NCI-H345 (cell line): Measurements from ENCODE around the gene PCSK2.

Experiments
- DNase-seq: peaks from one replicate; lab custom pipeline; 2025; lab: John Stamatoyannopoulos, UW

The PCSK2 gene

DNA sequence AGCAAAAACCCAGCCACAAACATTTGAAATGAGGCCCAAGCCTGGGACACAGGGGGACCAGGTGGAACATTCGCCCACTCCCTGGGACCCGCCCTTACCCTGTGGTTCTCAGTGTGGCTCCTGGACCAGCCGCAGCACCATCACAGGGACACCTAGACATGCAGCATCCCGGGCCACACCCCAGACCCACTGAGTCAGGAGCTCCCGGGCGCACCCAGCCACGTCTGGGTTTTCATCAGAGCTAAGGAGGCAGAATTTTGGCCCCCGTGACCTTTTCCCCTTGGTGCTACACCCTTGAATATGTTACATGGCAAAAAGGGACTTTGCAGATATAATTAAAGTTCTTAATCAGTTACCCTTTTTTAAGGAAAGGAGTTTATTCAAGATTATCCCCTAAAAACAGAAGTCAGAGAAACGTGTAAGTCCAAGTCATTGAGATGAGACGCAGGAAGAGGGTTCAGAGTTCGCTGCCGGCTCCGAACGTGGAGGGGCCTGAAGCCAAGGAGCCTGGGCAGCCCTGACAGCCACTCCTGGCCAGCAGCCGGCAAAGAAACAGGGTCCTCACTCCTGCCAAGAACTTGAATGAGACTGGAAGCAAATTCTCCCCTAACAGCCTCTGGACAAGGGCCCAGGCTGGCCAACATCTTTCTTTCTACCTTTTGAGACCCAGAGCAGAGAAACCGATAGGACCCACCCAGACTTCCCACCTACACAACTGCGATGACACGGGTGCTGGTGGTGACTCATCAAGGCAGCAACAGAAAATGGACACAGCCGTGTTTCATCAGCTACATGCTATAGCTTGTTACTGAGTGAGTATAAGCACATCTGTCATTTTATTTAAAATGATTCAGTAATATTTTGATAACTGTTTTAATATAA is 279.0 kb downstream of the PCSK2 start:
- DNase-seq, result no peak

DNA sequence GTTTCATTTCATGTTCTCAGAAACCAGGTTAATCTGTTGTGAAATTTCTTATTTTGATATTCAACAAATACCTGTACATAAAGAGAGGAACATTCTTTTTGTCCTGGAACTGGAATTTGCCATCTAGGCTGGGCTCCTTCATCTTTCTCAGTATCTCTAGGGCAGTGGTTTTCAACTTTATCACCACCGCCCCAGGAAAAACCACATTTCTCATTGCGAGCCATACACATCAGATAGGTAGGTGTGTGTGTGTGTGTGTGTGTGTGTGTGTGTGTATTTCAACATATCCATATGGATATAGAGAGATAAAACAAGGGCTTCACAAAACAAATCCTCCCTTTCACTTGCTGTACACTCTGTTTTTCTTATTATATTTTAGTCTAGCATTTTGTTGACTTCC is 280.2 kb downstream of the PCSK2 start:
- no peak for DNase-seq

DNA sequence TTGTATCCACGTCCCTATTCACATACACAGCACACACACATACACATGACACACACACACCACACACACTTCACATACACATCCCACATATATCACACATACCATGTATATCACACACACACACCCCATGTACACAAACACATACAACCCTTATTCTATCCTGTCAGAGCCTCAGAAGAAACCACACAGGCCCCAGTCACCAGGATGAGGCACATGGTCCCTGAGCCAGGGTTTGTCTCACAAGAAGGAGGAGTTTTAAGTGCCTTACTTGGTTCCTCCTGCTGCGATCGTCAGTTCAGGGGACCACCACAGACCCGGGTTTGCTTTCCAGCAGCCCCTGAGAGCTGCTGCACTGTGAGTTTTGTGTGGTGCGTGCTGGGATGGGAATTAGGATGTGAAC is 280.7 kb downstream of the PCSK2 start:
- DNase-seq, result no peak

DNA sequence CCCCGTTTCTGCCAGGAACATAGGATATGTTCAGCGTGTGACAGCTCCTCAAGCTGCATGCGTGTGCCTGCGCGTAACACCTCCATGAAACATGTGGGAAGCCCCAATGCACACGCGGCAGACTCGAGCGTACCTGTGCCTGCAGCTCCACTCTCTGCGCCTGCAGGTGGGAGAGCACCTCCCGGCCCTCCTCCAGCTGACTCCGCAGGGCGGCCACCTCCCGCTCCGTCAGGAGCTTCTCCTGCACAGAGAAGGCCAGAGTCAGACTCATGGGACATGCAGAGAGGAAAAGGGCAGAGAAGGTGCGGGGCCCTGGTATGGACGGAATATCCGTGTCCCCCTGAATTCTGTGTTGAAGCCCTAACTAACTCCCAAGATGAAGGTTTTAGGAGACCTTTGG is 281.9 kb downstream of the PCSK2 start:
- no peak for DNase-seq

DNA sequence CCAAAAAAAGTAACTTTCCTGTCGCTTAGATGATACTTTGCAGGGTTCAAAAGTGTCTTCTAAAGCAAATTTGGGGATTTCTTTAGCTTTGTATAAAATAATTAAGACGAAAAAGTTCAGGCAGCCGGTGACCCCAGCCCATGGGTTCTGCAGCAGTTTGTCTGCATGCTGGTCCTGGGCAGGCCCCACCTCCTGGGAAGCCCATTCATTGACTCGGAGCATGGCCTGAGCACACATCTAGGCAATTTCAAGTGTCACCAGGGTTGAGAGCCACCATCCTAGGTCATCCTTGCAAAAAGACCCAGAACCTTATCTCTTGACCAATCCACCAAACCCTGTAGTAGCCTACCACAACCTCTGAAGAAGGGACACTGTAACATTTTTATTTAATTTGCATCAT is 283.7 kb downstream of the PCSK2 start:
- DNase-seq, result no peak

DNA sequence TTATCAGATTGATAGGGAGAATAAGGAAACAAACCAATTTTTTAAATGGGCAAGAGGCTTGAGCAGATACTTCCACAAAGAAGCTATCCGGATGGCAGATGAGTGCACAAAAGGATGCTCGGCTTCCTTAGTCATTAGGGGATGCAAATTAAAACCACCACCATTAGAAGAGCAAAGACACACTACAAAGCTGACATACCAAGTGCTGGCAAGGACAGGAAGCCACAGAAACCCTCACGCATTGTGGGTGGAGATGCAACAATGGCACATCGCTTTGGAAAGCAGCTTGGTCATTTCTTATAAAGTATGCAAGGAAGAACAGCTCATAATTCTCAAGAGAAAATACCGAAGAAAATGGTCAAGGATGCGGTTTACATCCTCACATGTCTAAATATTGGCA is 284.6 kb downstream of the PCSK2 start:
- DNase-seq, result no peak

DNA sequence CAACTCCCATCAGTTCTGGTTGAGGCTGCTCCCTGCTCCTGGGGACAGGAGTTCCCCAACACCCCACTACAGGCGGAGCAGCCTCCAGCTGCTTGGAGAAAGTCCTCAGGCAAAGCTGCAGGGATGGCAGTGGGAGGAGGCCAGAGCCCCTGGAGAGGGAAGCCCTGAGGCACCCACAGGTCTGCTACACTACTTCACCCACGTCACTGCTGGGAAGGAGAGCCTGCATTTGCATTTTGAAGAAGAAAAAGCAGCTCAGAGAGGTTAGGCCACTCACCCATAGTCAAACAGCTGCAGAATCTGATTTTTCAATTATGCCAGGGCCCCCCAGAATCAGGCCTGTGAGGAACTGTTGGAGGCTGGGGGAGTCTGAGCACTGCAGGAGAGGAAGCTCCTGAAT is 287.1 kb downstream of the PCSK2 start:
- no peak for DNase-seq

DNA sequence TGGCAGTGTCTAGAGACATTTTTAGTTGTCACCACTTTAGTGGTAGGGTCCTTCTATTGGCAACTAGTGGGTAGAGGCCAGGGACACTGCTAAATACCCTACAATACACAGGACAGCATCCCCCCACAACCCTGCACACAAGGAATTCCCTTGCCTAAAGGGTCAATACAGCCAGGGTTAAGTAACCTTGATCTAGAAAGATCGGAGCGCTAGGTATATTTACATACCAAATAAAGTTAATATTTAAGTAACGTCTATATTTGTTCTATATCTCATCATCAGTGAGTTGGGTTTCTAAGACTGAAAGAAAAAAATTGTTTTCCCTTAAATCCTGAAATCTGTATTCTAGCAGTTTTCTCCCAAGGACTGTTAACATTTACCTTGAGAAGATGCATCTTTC is 288.2 kb downstream of the PCSK2 start:
- DNase-seq, result no peak

DNA sequence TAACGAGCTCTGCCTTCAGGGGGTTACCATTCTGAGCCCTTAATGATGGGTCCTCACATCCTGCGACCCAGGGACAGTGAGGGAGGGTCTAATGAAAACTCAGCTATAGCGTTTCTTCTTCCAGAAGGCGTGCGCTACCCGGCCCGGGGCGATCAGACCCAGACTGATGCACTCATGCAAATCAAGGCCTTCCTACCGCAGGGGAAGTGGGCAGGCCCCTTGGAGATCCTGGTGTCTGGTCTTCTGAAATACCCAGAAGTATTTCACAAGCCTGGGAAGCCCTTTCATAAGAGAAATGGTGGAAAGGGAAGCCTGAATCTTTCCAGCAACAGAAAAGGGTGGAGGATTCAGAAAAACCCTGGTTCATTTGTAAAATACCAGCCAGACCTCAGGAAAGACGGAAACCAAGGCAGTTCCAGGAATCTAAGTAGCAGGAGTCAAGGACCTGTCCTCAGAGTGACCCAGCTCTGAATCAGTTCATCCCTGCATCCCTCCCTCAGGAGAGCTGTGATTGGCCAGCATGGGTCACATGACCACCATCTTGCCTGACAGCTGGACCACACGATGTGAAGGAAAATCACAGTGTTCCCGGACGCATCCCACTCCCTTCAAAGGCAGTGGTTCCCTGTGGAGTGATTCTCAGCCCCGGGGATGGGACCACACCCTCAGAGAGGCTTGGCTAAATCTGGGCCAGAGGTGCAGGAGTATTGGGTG is 291.7 kb downstream of the PCSK2 start:
- no peak for DNase-seq

DNA sequence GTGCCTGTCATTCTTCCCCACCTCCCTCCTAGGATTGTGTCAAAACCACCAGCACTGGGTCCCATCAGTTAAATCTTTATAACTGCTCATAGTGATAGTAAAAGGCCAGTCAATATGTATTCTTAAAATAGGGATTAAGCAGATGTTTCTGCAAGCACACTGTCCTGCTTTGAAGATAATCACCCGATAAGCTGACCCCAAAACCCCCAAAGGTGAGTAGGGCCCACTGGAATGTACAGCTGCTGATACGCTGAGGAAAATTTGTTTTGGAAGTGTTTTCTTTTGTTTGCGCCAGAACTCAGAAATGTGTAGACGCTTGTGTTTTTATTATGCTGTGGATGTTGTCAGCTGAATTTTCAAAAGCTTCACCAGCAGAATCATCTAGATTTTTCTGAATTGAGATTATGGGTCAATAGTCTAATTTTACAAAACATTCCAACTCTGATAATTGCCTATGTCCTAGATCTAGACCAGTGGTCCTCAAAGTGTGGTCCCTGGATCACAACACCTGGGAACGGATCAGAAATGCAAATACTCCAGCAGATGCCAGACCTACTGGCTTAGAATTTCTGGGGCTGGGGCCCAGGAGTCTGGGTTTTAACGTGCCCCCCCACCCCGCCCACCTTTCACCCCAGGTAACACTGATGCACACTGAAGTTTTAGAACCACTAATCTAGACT is 292.9 kb downstream of the PCSK2 start:
- no peak for DNase-seq

DNA sequence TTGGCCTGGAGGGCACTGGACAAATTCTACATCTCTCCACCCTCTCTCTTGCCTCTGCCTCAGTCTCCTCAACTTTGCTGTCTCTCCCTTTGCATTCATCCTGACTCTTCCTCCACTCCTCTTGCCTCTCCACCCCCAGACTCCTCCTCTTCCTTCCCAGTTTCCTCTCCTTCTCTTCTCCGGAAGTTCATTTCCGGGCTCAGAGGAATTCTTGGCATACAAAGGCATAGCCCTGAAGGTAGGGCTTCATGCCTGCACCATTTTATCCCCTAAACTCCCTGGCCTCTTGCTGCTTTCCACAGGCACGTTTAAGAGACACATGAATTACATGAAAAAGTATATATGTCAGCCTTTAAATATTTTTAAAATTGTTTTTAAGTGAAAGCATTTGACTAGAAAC is 293.7 kb downstream of the PCSK2 start:
- DNase-seq, result no peak

DNA sequence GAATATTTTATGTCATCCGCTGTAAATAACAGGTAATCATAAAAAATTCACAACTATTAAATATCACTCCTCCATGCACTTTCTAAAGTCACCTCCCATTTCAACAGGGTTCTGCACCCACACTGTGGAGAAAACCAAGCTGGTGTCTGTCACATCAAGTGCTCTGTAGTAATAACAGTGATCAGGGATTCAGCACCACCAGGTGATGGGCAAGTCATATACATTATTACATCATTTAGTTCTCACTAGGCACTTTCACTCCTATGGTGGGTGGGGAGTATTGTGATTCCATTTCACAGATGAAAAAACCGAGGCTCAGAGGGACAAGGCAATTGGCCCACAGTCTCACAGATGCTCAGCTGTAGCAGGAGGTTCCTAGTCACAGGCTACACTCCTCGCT is 295.7 kb downstream of the PCSK2 start:
- no peak for DNase-seq

DNA sequence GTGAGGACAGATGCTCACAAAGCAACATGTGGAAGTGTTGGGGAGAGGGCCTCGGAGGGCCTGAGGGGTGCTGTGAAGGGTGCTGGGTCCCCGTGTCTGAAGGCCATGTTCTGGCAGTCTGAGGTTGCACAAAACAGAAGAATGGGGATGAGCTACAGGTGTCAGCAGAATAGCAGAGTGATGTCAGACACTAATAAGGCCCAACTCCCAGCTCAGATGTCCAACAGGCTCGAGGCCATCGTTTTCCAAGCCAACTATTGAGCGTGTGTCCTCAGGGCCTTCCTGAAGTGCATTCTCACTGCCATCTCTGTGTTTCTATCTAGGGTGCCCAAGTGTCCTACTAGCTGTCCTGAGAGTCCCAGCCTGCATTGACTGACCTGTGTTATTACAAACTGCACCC is 296.5 kb downstream of the PCSK2 start:
- no peak for DNase-seq

DNA sequence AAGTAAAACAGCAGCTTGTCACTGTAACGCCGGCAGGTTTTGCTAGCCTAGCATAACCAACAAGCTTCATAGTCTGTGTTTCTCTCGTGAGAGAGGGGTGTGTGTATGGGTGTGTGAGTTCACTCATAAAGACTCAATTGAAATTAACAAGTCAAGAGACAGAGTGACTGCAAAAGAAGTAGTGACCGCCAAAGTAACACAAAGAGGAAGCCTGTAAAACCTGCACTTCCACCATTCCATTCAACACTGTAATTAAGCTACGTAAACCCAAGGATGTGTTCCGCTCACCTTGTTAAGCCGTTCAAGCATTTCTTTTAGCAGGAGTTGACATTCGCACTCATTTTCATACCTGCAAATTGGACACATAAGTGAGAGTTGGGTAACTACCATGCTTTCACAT is 297.7 kb downstream of the PCSK2 start:
- no peak for DNase-seq

DNA sequence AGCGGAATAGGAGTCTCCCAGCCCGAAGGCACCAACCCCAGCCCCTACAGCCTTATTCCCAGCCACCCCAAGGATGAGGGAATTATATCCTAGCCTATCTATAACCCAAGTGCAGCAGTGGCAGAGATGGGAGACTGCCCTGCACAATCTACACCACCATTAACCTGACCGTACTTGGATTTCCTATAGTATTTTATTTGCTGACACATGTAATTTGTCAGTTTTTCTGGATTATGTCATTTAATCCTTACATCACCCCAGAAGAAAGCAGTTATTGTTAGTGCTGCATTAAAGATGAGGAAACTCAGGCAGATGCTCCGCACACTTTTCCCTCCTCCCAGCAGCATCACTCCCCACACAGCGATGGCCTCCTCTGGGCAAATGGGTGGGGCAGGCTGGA is 298.3 kb downstream of the PCSK2 start:
- DNase-seq, result no peak

DNA sequence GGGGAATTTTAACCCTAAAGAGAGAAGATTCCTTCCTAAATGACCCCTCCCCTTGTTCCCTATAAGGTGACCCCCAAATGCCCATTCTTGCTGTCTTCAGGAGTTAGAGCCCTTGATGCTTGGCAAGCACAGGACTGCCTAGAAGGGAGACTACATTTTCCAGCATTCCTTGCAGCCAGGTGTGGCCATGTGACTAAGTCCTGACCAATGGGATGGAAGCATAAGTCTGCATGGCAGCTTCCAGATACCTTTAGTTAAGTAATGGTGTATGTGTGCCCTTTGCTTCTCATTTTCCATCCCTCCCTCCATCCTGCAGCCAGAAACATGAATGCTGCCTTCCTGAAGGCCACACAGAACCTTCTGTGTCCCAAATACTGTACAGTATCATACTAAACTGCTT is 298.8 kb downstream of the PCSK2 start:
- peak; percentile 36 for DNase-seq

DNA sequence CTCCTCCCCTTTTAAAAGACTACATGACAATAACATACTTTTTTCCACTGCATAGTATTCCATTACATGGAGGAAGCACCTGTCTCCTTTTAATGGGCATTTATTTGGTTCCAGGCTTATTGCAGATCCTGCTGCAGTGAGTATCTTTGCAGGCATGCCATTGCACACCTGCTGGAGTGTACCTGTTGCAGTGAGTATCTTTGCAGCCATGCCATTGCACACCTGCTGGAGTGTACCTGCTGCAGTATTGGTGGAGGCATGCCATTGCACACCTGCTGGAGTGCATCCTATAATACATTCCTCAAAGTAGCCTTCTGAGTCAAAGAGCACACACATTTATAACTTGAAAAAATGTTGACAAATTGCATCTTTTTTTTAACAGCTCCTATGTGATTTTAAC is 302.7 kb downstream of the PCSK2 start:
- no peak for DNase-seq

DNA sequence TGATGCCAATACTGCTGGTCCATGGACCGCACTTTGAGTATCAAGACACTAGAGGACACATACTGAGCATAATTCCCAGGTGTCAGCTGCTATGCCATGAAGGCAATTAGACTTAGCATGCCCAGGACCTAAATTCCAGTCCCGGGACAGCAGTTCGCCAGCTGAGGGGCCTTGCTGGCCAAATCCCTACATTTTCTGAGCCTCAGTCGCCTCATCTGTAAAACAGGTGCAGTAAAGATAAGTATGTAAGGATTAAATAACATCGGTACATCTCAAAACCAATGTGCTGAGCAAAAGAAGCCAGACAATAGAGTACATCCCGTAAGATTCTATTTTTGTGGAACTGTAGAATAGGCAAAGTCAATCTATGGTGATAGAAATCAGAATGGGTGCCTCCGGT is 303.3 kb downstream of the PCSK2 start:
- no peak for DNase-seq

DNA sequence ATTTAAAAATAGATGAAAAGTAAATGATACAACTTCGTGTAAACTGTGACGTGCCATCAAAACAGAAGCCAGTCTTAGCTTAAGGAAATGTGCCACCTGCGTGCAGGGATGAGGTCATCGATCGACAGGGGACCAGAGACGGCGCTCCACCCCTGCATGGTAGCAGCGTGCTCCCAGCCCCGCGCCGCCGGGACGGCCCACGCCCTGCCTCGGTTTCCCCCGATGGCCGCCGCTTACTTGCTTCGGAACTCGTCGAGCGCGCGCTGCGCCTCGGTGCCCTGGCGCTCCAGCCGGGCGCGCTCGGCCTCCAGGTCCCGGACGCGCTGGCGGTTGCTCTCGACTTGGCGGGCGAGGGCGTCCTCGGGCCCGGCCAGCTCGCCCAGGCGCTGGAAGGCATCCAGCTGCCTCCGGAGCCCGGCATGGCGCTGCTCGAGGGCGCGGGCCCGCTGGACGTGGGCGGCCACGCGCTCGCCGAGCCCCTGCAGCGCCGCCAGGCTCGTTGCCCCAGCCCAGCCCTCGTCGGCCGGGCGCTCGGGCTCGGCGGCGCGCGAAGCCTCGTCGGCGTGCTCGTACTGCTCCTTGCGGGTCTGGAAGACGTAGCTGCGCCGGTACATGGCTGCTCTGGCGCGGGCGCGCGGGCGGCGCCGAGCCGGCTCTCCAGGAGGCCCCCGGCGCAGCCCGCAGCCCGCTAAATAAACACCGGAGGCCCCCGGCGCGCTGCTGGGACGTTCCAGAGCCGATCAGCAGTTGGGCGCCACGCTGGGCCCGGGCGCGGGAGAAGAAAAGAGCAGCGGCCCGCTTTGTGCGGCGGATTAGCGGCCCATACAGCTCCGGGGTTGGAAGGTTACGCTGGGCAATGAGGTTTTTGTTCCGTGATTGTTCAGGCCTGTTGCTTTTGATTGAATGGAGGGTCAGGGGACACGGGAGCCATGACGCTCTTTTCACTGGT is 304.1 kb downstream of the PCSK2 start, which contains the start of gene BFSP1:
TSS of gene BFSP1 (minus strand) at position 664 of the 949 bp plus-strand sequence. CDS start at position 614, 50 bp downstream.
- peak; percentile 81 for DNase-seq

DNA sequence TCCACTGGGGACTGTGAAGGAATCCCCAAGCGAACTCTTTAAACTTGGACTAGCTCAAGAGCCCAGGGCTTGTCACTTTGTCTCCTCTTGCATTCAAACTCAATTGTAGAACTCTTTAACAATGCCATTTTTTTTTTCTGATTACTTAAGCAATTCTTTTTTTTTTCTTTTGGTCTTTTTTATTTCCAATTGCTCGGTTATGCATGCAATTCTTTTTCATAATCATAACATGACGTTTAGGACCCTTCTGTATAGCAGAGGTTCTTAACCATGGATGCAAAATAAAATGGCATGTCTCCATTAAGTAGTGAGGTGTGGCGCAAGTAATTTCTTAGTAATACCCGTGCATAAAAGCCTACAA is 304.8 kb downstream of the PCSK2 start:
- no peak for DNase-seq

DNA sequence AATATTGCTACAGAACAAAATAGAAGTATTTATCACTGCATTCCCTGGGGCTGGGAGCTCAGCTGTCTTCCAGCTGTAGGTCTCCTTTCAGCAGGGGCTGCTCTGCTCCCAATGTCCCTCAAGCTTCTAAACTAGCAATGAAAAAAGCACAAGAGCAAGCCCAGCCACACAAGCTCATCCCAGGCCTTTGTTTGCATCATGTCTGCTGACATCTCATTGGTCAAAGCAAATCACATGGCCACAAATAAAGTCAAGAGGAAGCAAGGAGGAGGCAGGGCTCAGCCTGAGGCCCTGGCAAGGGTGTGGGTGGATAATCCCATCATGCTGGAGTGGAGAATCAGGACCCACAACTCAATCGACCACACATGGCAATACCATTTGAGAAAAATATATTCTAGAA is 306.6 kb downstream of the PCSK2 start:
- peak; percentile 75 for DNase-seq

DNA sequence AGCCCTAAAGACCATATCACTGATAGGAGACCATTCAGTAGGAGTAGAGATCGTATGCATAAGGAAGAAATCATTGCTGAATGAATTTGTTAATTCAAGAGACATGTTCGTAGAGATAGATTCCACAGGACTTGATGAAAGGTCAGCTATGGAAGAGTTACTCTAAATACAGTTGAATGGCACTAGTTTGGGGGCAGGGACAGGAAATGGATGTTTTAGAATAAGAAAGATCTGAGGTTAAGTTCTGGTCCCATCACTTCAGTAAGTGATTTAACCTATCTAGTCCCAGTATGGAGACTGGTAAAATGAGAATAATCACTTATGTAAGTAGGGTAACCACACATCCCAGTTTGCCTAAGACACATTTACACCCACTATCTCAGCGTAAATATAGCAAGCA is 307.2 kb downstream of the PCSK2 start:
- DNase-seq, result no peak
